GM12865 (cell line): ENCODE data around the gene CATSPER4.

ENCODE experiments used
- DNase-seq: peaks from one replicate; pipeline ENCODE4 v3.0.0; 2010; ENCODE audit warnings: low read depth
- H3K4me3 ChIP-seq: 2 replicates; pipeline ENCODE4 v1.5.1; 2011; ENCODE audit warnings: mild to moderate bottlenecking, low read depth, low read length, control low read depth
- CTCF ChIP-seq: IDR thresholded peaks from 2 replicates; pipeline ENCODE4 v1.5.1; 2011; ENCODE audit warnings: low read length, control low read depth, low read depth, inconsistent platforms; ENCODE audit not compliant: insufficient read depth; ENCODE audit errors: missing control alignments

Gene CATSPER4

GRCh38 chr1:26160527-26161414 is 29.6 kb upstream of the CATSPER4 start:
- no peak for TF ChIP-seq CTCF
- H3K4me3 ChIP-seq = no peak overlapping the region
- no peak for DNase-seq

GRCh38 chr1:26161415-26162219 is 28.8 kb upstream of the CATSPER4 start:
- no peak for DNase-seq
- no peak overlapping the region for H3K4me3 ChIP-seq

GRCh38 chr1:26162220-26162709 is 28.1 kb upstream of the CATSPER4 start:
- H3K4me3 ChIP-seq = no peak overlapping the region
- no peak for TF ChIP-seq CTCF
- no peak for DNase-seq

More at GRCh38 chr1:26161415-26162219, 28.8 kb upstream of the CATSPER4 start:
- no peak for TF ChIP-seq CTCF

- no peak for TF ChIP-seq CTCF
- no peak overlapping the region for H3K4me3 ChIP-seq
- DNase-seq = no peak
Observed at GRCh38 chr1:26163684-26164035, 26.7 kb upstream of the CATSPER4 start.

- DNase-seq = peak; percentile 28
- TF ChIP-seq CTCF = peak; percentile 60
- H3K4me3 ChIP-seq = no peak overlapping the region
Observed at GRCh38 chr1:26164036-26164860, 26.2 kb upstream of the CATSPER4 start.
